Panc1 (cell line): Measurements from ENCODE around the gene ASCL2. TPM values are rescaled to one million over a fixed set of nuclear protein-coding genes. Genes with fewer than 3 reads are reported as not detected.
A peak's percentile ranks its signal among the peaks of the same experiment; 100 is the strongest.

Experiments
- ATAC-seq: fragments of 200-7000 bp; cut with Tn5 transposase; 2 replicates; pipeline ENCODE4 v1.9.1; 2020; ENCODE audit warnings: mild to moderate bottlenecking, moderate library complexity
- BruUV-seq: library from RNA; stranded (reverse); fragments of 400-500 nt; replicated peaks from 2 replicates; lab custom pipeline; 2021; lab: Mats Ljungman, UMichigan
- CTCF ChIA-PET: fragments of 300-600 bp; sonication (Branson Sonifier 250); formaldehyde crosslinking; loops from one replicate; lab custom pipeline; 2022; ENCODE audit warnings: antibody characterized with exemption; lab: Charles Lee
- POLR2A ChIA-PET: fragments of 300-600 bp; sonication (Branson Sonifier 250); formaldehyde crosslinking; loops from one replicate; lab custom pipeline; 2022; ENCODE audit warnings: antibody characterized with exemption; lab: Charles Lee
- DNase-seq: peaks from one replicate; pipeline ENCODE4 v3.0.0-alpha.2; 2010; ENCODE audit warnings: low read depth, low spot score
- H3K27ac ChIP-seq: 2 replicates; pipeline ENCODE4 v1.5.1; 2011; ENCODE audit warnings: mild to moderate bottlenecking, low read length, inconsistent platforms
- H3K27me3 ChIP-seq: fragments of 200-500 bp; sonication (Bioruptor generic); 2 replicates; pipeline ENCODE4 v1.6.0; 2014; ENCODE audit warnings: low read length, inconsistent platforms; ENCODE audit not compliant: control insufficient read depth, insufficient read depth
- H3K36me3 ChIP-seq: fragments of 200-500 bp; sonication (Bioruptor generic); 2 replicates; pipeline ENCODE4 v1.5.1; 2014; ENCODE audit warnings: inconsistent platforms, mild to moderate bottlenecking, low read length, moderate library complexity; ENCODE audit not compliant: control insufficient read depth, insufficient read depth
- H3K4me1 ChIP-seq: 2 replicates; pipeline ENCODE4 v1.5.1; 2011; ENCODE audit warnings: inconsistent platforms, mild to moderate bottlenecking, low read length, moderate library complexity; ENCODE audit not compliant: control insufficient read depth, insufficient read depth
- H3K4me3 ChIP-seq, 2 experiments: 2 replicates each; pipeline ENCODE4 v1.5.1; 2011 to 2012; ENCODE audit warnings: low read depth in 2 of 2, low read length in 2 of 2, mild to moderate bottlenecking in 2 of 2, inconsistent platforms in 1 of 2, moderate library complexity in 1 of 2
- H3K9me3 ChIP-seq: fragments of 200-500 bp; sonication (Bioruptor generic); 2 replicates; pipeline ENCODE4 v1.5.1; 2014; ENCODE audit warnings: low read depth, mild to moderate bottlenecking, inconsistent platforms, low read length, moderate library complexity; ENCODE audit not compliant: control insufficient read depth, insufficient read depth
- CTCF ChIP-seq: fragments of 450-650 bp; IDR thresholded peaks from 2 replicates; pipeline ENCODE4 v1.5.1; 2017; ENCODE audit warnings: mild to moderate bottlenecking
- POLR2AphosphoS5 ChIP-seq: IDR thresholded peaks from 2 replicates; pipeline ENCODE4 v1.6.1; 2012; ENCODE audit warnings: mild to moderate bottlenecking, low read depth, low read length, moderate library complexity
- REST ChIP-seq, 2 experiments: IDR thresholded peaks; 2 replicates each; pipeline ENCODE4 v1.6.1; 2011 to 2012; ENCODE audit warnings: low read depth in 2 of 2, control low read depth in 1 of 2, low read length in 1 of 2, mild to moderate bottlenecking in 1 of 2, moderate library complexity in 1 of 2; ENCODE audit not compliant: insufficient read depth in 1 of 2
- SIN3A ChIP-seq: IDR thresholded peaks from 2 replicates; pipeline ENCODE4 v1.6.1; 2012; ENCODE audit warnings: low read depth, mild to moderate bottlenecking, low read length, moderate library complexity, borderline replicate concordance; ENCODE audit not compliant: insufficient read depth
- TCF7L2 ChIP-seq: IDR thresholded peaks from 2 replicates; pipeline ENCODE4 v1.6.1; 2011; ENCODE audit warnings: mild to moderate bottlenecking, low read depth, low read length, inconsistent platforms
- in situ Hi-C: cut with HindIII; loops from 2 replicates; pipeline ENCODE4 v1.10.0; 2016; ENCODE audit warnings: low sequenced_read_pairs, low pct_unique_long_range_greater_than_20kb
- intact Hi-C: fragments of 100-400 bp; cut with micrococcal nuclease; formaldehyde crosslinking; loops from one replicate; pipeline ENCODE4 v1.10.0; 2022; ENCODE audit not compliant: unreplicated experiment
- total RNA-seq: library from RNA; stranded (reverse); gene quantifications from one replicate; pipeline ENCODE4 v1.2.1, GENCODE V29; 2021; ENCODE audit not compliant: unreplicated experiment

ASCL2 gene
- total RNA-seq, 1 experiment from 2014 or later, result not detected

DNA sequence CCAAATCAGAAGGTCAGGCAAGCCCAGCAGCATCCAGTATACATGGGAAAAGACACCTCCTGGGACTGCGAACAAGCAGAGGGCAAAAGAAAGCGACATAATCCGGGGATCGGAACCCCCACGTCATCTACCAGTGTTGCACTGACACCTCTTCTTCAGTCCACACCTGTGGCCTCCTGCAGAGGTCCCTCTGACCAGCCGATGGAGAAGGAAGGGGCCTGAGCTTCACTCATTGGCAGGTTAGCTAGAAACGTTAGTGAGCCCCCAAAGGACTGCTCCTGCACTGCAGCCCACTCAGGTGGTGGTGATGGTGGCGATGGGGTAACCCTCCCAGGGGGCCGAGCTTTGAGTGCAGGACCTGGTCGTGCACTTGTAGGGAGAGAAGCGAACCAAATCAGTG, 22.1 kb downstream of the ASCL2 start:
- DNase-seq (no peak), ATAC-seq (no peak; the same call in 1 of the 2 replicates)
- ChIA-PET CTCF (no interaction called here), POLR2A (interaction anchor here (0.6 kb wide), 2 partner anchors 68 to 410 kb away, joined by 3 read pairs; partner anchors contain the start of gene TNNI2)
- H3K9me3 ChIP-seq, result peaks cover 3% of the 10 kb centered on the region
- BruUV-seq, result no TSS peak
- no peak overlapping the region for H3K27ac ChIP-seq
- peaks cover 12% of the 10 kb centered on the region; the same call in 1 of the 2 replicates for H3K27me3 ChIP-seq
- in situ Hi-C loops, result no loop called here
- H3K36me3 ChIP-seq, result no peaks in the 10 kb centered on the region
- TF ChIP-seq REST (IDR thresholded peaks at IDR 0.05; ENCODE audit: insufficient read depth in 1 of 2, low read depth in 2 of 2, low read length in 1 of 2) (no peak), TCF7L2 (no peak), POLR2AphosphoS5 (no peak), CTCF (no peak), SIN3A (no peak)
- intact Hi-C loops, result no loop called here
- no peak overlapping the region for H3K4me3 ChIP-seq
- no peaks in the 10 kb centered on the region for H3K4me1 ChIP-seq

- ChIA-PET POLR2A (no interaction called here), CTCF (no interaction called here)
- Histone ChIP-seq H3K4me3 (no peak overlapping the region), H3K9me3 (peaks cover 10% of the 10 kb centered on the region), H3K27me3 (peaks cover 12% of the 10 kb centered on the region; the same call in 1 of the 2 replicates), H3K27ac (no peak overlapping the region), H3K4me1 (no peaks in the 10 kb centered on the region), H3K36me3 (no peaks in the 10 kb centered on the region)
- no peak for DNase-seq
- TF ChIP-seq CTCF, result no peak
- no peak for TF ChIP-seq POLR2AphosphoS5
- no peak for TF ChIP-seq TCF7L2
- no peak for TF ChIP-seq SIN3A
- TF ChIP-seq REST (IDR thresholded peaks at IDR 0.05; ENCODE audit: insufficient read depth in 1 of 2, low read depth in 2 of 2, low read length in 1 of 2), result no peak
- in situ Hi-C loops (no loop called here), intact Hi-C loops (no loop called here)
- BruUV-seq, result no TSS peak
- peak; percentile 43; the same call in 1 of the 2 replicates for ATAC-seq
Observed at GRCh38 chr11:2247496-2247895, 22.9 kb downstream of the ASCL2 start.
